Mesodermal cell (in vitro differentiated cells): ENCODE measurements around the gene CAB39L. TPM values are rescaled to one million over a fixed set of nuclear protein-coding genes. Genes with fewer than 3 reads are reported as not detected.

Experiments used
- H3K27ac ChIP-seq: 2 replicates; pipeline ENCODE4 v1.7.0; 2013; ENCODE audit warnings: mild to moderate bottlenecking, low read depth, low read length, moderate library complexity; ENCODE audit not compliant: severe bottlenecking
- H3K36me3 ChIP-seq: 2 replicates; pipeline ENCODE4 v1.7.1; 2013; ENCODE audit warnings: mild to moderate bottlenecking, low read length, moderate library complexity; ENCODE audit not compliant: control insufficient read depth, insufficient read depth
- H3K4me1 ChIP-seq: one replicate; pipeline ENCODE4 v1.7.1; 2013; ENCODE audit warnings: mild to moderate bottlenecking, low read length; ENCODE audit not compliant: insufficient read depth, control insufficient read depth, poor library complexity, severe bottlenecking
- H3K4me3 ChIP-seq: 2 replicates; pipeline ENCODE4 v1.7.0; 2013; ENCODE audit warnings: low read length, control low read depth, mild to moderate bottlenecking; ENCODE audit not compliant: insufficient read depth, poor library complexity, severe bottlenecking; ENCODE audit errors: extremely low read depth
- H3K9me3 ChIP-seq: 2 replicates; pipeline ENCODE4 v1.7.1; 2013; ENCODE audit warnings: mild to moderate bottlenecking, low read length, moderate library complexity; ENCODE audit not compliant: control insufficient read depth
- whole genome bisulfite sequencing, 2 experiments: methylation state at CpG; one replicate each; pipeline ENCODE4 v1.1.5; 2013; ENCODE audit warnings: missing lambda C conversion rate in 2 of 2; ENCODE audit not compliant: insufficient coverage in 2 of 2; 5-methylcytosine and 5-hydroxymethylcytosine counted together
- polyA plus RNA-seq, 2 experiments: library from polyadenylated mRNA; stranded (reverse); fragments of 50-300 nt; gene quantifications; one replicate each; pipeline ENCODE4 v1.2.3, GENCODE V29; 2013

The CAB39L gene
- 19.5 TPM for polyA plus RNA-seq (2013, experiment 1 of 2)
- polyA plus RNA-seq (2013, experiment 2 of 2): 28.4 TPM

- H3K27ac ChIP-seq: peak within 1 kb of the TSS; percentile 81
- peak within 1 kb of the TSS; percentile 73 for H3K4me3 ChIP-seq
- WGBS, 2 experiments: 1 to 2% methylated on average over 52 to 53 of the region's 53 CpGs
- peaks cover 4% of the 10 kb centered on the region for H3K36me3 ChIP-seq
- no peaks in the 10 kb centered on the region for H3K9me3 ChIP-seq
- H3K4me1 ChIP-seq: no peaks in the 10 kb centered on the region
Observed at GRCh38 chr13:49443704-49444523, at the start of gene CAB39L, which contains the start of gene SETDB2. TSS of gene CAB39L (minus strand) at chr13:49444064. CDS start at chr13:49382910, 61,154 bp downstream. TSS of gene SETDB2 (plus strand) at chr13:49444274. CDS start at chr13:49451894, 7,620 bp downstream.

GRCh38 chr13:49488563-49488962, 44.7 kb upstream of the CAB39L start:
- no CpG with 5 or more reads among the region's 2 CpGs for WGBS, 2 experiments
- no peaks in the 10 kb centered on the region for H3K9me3 ChIP-seq
- no peak overlapping the region for H3K4me3 ChIP-seq
- no peak overlapping the region for H3K27ac ChIP-seq
- no peaks in the 10 kb centered on the region for H3K4me1 ChIP-seq
- no peaks in the 10 kb centered on the region for H3K36me3 ChIP-seq

GRCh38 chr13:49481788-49482187, 37.9 kb upstream of the CAB39L start:
- WGBS, 2 experiments: 100% methylated on average over 1 to 2 of the region's 5 CpGs
- Histone ChIP-seq H3K9me3 (no peaks in the 10 kb centered on the region), H3K4me3 (no peak overlapping the region), H3K4me1 (no peaks in the 10 kb centered on the region), H3K27ac (no peak overlapping the region), H3K36me3 (peaks cover 11% of the 10 kb centered on the region)

- Histone ChIP-seq H3K36me3 (peaks cover 27% of the 10 kb centered on the region), H3K4me3 (no peak overlapping the region), H3K4me1 (no peaks in the 10 kb centered on the region), H3K27ac (no peak overlapping the region), H3K9me3 (no peaks in the 10 kb centered on the region)
- WGBS, 2 experiments: 73 to 90% methylated on average over 2 of the region's 7 CpGs
Observed at GRCh38 chr13:49476529-49476928, 32.7 kb upstream of the CAB39L start.

- peaks cover 23% of the 10 kb centered on the region for H3K36me3 ChIP-seq
- no peak overlapping the region for H3K27ac ChIP-seq
- no peaks in the 10 kb centered on the region for H3K4me1 ChIP-seq
- no peak overlapping the region for H3K4me3 ChIP-seq
- no CpG with 5 or more reads among the region's 1 CpG for WGBS, 2 experiments
- H3K9me3 ChIP-seq: no peaks in the 10 kb centered on the region
Observed at GRCh38 chr13:49472186-49472585, 28.3 kb upstream of the CAB39L start.

GRCh38 chr13:49466292-49466838, 22.5 kb upstream of the CAB39L start:
- Histone ChIP-seq H3K4me3 (no peak overlapping the region), H3K4me1 (no peaks in the 10 kb centered on the region), H3K27ac (no peak overlapping the region), H3K36me3 (peaks cover 28% of the 10 kb centered on the region), H3K9me3 (peaks cover 28% of the 10 kb centered on the region)
- 100% methylated on average over 3 of the region's 5 CpGs; no CpG with 5 or more reads in 1 of the 2 experiments for WGBS, 2 experiments

- WGBS, 2 experiments: 89 to 100% methylated on average over 1 to 3 of the region's 4 CpGs
- Histone ChIP-seq H3K4me3 (no peak overlapping the region), H3K9me3 (peaks cover 28% of the 10 kb centered on the region), H3K36me3 (peaks cover 28% of the 10 kb centered on the region), H3K4me1 (no peaks in the 10 kb centered on the region), H3K27ac (no peak overlapping the region)
Observed at GRCh38 chr13:49464621-49465325, 20.9 kb upstream of the CAB39L start.

GRCh38 chr13:49464085-49464484, 20.2 kb upstream of the CAB39L start:
- H3K36me3 ChIP-seq: peaks cover 28% of the 10 kb centered on the region

GRCh38 chr13:49459580-49459979, 15.7 kb upstream of the CAB39L start:
- Histone ChIP-seq H3K4me3 (no peak overlapping the region), H3K36me3 (peaks cover 28% of the 10 kb centered on the region), H3K4me1 (no peaks in the 10 kb centered on the region), H3K27ac (no peak overlapping the region), H3K9me3 (peaks cover 28% of the 10 kb centered on the region)
- no CpG with 5 or more reads among the region's 1 CpG for WGBS, 2 experiments

More at GRCh38 chr13:49464085-49464484, 20.2 kb upstream of the CAB39L start:
- Histone ChIP-seq H3K4me3 (no peak overlapping the region), H3K27ac (no peak overlapping the region), H3K9me3 (peaks cover 28% of the 10 kb centered on the region), H3K4me1 (no peaks in the 10 kb centered on the region)
- no CpG with 5 or more reads among the region's 1 CpG for WGBS, 2 experiments

- WGBS, 2 experiments: 90 to 100% methylated on average over 2 to 3 of the region's 7 CpGs
- Histone ChIP-seq H3K4me1 (no peaks in the 10 kb centered on the region), H3K4me3 (no peak overlapping the region), H3K36me3 (peaks cover 9% of the 10 kb centered on the region), H3K27ac (no peak overlapping the region), H3K9me3 (peaks cover 8% of the 10 kb centered on the region)
Observed at GRCh38 chr13:49457221-49457620, 13.4 kb upstream of the CAB39L start.
